H7 (cell line): ENCODE results near the gene AUTS2. TPM values are rescaled to one million over a fixed set of nuclear protein-coding genes. Genes with fewer than 3 reads are reported as not detected.

Experiments used
- DNase-seq: peaks from one replicate; pipeline ENCODE4 v3.0.0; 2012
- H3K27me3 ChIP-seq: 2 replicates; pipeline ENCODE4 v1.6.0; 2011; ENCODE audit warnings: mild to moderate bottlenecking, low read length; ENCODE audit not compliant: control insufficient read depth, insufficient read depth
- H3K36me3 ChIP-seq: replicated peaks from 2 replicates; pipeline ENCODE4 v1.5.1; 2011; ENCODE audit warnings: low read length; ENCODE audit not compliant: control insufficient read depth, insufficient read depth
- H3K4me3 ChIP-seq: 2 replicates; pipeline ENCODE4 v1.5.1; 2011; ENCODE audit warnings: low read depth, mild to moderate bottlenecking, control low read depth, low read length, moderate library complexity; ENCODE audit not compliant: insufficient read depth
- total RNA-seq: library from RNA; depleted of rRNA; stranded (reverse); fragments of >200 nt; shearing (Covaris generic); gene quantifications from 2 replicates; pipeline ENCODE4 v1.2.3, GENCODE V29; 2014

The AUTS2 gene
- total RNA-seq, 1 experiment from 2014 or later, result 16.1 TPM

DNA sequence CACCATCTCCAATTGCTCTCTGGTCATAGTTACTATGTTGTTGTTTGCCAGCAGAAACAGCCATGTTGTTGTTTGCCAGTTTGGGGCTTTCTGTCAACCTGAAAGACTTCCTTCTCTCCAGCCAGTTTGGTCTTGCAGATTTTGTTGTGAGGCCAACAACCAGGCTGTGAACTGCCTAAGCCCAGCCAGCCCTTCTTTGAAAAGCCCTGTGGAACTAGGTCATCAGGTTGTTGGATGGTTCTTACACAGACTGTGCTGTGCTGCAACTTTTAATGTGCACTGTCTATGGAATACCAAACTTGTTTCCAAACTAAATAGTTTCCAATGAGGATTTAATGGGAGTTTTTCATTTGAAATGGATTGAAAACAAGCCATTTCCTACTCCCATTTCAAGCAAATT is 940.9 kb downstream of the AUTS2 start:
- Histone ChIP-seq H3K4me3 (no peak overlapping the region), H3K36me3 (no peaks in the 10 kb centered on the region), H3K27me3 (no peaks in the 10 kb centered on the region)
- DNase-seq, result no peak

DNA sequence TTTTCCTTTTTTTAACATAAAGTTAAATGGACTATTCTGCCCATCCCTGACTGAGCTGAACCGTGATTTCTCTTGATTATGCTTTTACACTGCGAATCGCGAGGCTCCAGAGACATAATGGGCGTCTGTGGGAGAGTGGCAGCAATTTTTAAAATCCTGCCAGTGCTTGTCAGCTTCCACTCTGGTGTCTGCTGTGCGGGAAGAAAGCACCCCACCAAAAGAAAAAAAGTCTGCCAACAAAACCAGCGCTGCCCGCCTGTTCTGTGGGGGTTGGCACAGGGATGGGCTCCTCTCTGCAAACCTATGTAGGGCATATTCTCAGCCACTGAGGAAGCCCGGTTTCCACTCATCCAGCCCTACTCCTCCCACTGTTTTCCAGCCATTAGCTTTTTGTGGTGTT is 941.3 kb downstream of the AUTS2 start:
- DNase-seq, result no peak
- Histone ChIP-seq H3K36me3 (no peaks in the 10 kb centered on the region), H3K27me3 (no peaks in the 10 kb centered on the region)

DNA sequence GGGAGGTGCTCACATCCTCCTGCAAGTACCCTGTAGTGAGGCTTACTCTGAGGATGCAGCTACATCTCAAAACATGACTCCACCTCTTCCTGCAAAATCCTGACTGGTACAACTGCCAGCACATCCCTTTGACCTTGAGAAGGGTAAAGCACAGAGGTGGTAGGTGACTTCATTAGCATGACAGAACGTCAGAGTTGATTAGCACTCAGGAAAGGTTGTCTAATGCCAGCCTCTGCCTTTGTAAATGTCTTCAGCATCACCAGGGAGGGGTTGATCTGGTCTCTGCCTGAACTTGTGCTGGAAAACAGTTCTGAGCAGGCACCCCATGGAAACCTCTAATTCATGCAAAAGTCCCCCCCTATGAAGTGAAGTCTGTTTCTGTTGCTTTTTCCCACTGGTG is 942.4 kb downstream of the AUTS2 start:
- no peak for DNase-seq
- Histone ChIP-seq H3K27me3 (no peaks in the 10 kb centered on the region), H3K4me3 (no peak overlapping the region), H3K36me3 (no peaks in the 10 kb centered on the region)

More for the DNA sequence above, 941.3 kb downstream of the AUTS2 start:
- H3K4me3 ChIP-seq, result no peak overlapping the region

DNA sequence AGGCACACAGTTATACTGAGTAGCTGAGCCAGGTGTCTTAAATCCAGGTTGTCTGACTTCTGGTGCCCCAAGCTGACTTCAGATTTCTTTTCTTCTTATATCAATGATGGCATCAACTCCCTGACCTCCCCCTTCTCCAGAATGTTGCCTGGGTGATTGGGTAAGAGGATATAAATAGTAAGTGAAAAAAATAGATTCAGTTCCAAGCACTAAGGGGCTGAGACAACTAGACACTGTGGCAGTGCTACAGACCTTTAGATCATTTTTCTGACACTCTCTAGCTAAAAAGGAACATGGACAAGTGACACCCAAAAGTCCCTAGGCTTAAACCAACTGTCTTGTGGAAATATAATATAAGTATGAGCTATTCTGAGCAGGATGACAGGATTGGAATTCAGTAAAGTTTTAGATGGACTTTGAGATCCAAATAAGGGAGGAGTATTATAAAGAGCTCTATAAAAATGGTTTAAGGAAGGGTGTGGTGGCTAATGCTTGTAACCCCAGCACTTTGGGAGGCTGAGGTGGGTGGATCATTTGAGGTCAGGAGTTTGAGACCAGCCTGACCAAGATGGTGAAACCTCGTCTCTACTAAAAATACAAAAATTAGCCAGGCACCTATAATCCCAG is 944.6 kb downstream of the AUTS2 start:
- H3K36me3 ChIP-seq, result no peaks in the 10 kb centered on the region
- DNase-seq, result no peak
- no peaks in the 10 kb centered on the region for H3K27me3 ChIP-seq
- H3K4me3 ChIP-seq, result no peak overlapping the region

DNA sequence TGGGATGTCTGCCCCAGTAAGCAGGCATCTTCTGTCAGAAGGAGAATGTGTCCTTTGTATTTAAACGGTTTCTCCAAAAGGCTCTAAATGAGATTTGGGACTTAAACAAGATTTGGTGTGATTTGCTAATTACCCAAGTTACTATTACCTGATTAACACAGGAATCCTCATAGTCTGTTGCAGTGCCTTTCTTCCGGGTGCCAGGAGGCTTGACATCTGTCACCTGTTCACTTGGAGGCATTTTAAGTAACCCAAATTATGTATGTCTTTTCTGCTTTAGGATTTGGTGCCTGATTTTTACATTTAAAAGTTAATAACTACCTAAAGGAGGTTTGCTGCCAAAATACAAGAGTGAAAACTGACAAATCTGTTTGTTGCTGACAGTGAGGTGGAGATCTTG is 945.7 kb downstream of the AUTS2 start:
- H3K4me3 ChIP-seq, result no peak overlapping the region

DNA sequence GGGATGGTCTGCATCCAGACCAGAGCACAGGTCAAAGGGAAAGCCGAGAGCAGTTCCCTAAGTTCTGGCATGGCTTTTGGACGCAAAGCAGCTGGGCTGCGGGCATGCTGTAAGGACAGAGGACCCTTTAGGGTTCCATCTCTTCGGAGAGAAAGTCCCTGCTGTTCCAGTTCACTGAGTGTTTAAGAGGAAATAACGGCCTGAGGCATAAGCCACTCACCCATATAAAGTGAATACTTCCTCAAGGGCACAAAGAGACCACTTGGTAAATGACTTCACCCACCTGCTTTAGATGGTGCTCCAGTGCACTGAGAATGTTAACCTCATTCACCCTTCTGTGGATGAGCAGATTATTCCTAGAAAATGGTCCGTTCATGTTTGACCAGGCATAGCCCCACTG is 946.9 kb downstream of the AUTS2 start:
- H3K4me3 ChIP-seq, result no peak overlapping the region
- DNase-seq, result no peak
- no peaks in the 10 kb centered on the region for H3K36me3 ChIP-seq
- no peaks in the 10 kb centered on the region for H3K27me3 ChIP-seq

More for the DNA sequence above, 945.7 kb downstream of the AUTS2 start:
- no peaks in the 10 kb centered on the region for H3K36me3 ChIP-seq
- no peak for DNase-seq
- no peaks in the 10 kb centered on the region for H3K27me3 ChIP-seq

DNA sequence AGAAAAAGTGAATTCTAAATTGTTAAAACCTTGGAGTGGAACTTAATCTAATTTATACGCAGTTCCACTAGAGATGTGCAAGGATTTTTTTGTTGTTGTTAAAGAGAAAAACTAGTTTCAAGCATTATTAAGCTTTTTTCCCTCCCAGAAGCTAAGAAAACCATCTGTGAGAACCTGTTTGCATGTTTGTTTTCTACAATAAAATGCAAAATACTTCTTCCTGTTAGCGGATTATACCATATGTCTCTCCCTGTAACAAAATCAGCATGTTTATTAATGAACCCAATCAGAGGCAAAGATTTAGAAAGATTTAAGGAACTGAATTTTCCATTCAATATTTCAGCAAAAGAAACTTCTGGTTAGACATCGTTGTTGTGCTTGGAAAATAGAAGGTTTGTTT is 953.9 kb downstream of the AUTS2 start:
- no peak for DNase-seq
- Histone ChIP-seq H3K36me3 (no peaks in the 10 kb centered on the region), H3K4me3 (no peak overlapping the region), H3K27me3 (no peaks in the 10 kb centered on the region)

DNA sequence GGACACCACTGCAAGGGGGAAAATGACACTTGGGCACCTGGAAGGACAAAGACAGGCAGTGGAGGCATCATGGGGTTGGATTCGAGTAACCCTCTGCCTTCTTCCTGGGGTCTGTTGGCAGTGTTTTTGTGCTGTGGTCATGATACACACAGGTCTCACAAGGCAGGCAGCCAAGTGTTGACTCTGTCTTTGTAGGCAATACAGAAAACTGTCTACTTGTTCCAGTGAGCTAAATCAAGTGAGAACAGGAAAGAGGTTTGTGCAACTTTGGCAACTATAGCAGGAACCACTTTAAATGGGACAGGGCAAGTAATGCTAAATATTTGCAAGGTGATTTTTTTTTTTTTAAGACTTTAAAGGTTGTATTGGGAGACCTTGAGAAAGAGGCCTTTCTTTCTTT is 955.1 kb downstream of the AUTS2 start:
- H3K36me3 ChIP-seq, result no peaks in the 10 kb centered on the region
- DNase-seq, result no peak
- H3K27me3 ChIP-seq, result no peaks in the 10 kb centered on the region
- H3K4me3 ChIP-seq, result no peak overlapping the region

DNA sequence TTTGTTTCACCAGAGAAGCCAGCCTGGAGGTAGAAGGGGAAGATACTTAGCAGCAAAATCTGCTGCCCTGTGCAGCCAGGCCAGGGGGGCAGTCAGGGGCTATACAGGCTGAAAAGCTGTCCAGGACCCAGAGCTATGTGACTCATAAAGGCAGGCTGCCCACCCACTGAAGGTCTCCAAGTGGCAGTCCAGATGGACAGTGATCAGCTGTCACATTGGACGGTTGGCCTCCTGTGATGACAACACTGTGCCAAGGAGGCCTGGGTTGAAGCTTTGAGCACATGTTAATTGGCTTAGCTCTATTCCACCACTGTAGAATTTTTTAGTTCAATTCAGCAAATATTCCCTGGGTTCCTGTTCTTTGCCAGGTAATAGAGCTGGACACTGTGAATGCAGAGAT is 956.4 kb downstream of the AUTS2 start:
- Histone ChIP-seq H3K27me3 (no peaks in the 10 kb centered on the region), H3K36me3 (no peaks in the 10 kb centered on the region), H3K4me3 (no peak overlapping the region)
- no peak for DNase-seq

DNA sequence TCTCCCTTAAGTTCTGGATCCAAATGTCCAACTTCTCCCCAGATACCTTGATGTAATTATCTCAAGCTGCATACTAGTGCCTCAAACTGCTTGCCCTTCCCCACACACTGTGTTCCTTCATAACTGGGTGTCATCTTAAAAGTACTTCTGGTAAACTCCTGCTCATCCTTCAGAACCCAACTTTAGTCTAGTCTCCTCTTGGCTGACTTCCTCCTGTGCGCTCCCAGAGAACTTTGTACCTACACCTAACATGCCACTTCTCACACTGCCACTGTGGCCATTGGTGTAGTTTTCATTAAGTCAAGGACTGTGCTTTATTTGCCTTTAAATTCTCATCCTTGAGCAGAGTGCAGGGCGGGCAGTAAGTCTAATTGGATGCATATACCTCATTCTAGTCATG is 958.5 kb downstream of the AUTS2 start:
- Histone ChIP-seq H3K27me3 (no peaks in the 10 kb centered on the region), H3K36me3 (no peaks in the 10 kb centered on the region), H3K4me3 (no peak overlapping the region)
- no peak for DNase-seq

DNA sequence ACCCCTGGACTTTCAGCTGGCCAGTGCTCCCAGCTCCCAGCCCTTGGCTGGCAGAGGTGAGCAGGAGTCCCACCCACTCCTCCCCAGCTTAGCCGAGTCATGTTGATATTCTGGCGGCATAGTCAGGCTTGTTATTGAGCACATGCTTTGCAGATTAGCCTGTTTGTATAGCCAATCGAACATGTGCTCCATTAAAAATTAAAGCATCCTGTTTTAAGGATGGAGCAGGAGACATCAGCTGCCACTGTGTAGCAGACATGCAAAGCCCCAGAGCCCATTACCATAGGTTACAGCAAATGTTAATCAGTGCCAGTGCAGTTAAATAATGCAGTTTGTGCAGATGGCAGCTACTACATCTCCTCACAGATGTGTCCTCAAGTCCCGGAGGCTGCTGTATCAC is 959.1 kb downstream of the AUTS2 start:
- DNase-seq, result no peak
- H3K36me3 ChIP-seq, result no peaks in the 10 kb centered on the region
- no peaks in the 10 kb centered on the region for H3K27me3 ChIP-seq
- no peak overlapping the region for H3K4me3 ChIP-seq

DNA sequence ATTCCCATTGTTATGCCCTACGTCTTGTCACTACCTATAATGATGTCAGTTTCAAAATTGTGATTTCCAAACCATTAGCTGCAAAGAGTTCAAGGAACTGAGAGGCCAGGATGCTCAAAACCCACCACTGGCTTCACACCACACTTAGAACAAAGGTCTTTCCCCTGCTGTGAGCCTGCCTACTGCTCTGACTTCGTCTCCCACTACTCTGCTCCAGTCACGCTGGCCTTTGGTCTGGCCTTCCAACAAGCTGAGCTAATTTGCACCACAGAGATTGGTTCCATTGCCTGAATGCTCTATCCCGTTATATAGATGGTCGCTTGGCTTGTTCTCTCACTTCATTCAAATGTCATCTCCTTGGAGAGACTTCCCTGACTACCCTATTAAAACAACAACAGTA is 961.5 kb downstream of the AUTS2 start:
- no peak for DNase-seq
- Histone ChIP-seq H3K4me3 (no peak overlapping the region), H3K27me3 (no peaks in the 10 kb centered on the region), H3K36me3 (no peaks in the 10 kb centered on the region)

DNA sequence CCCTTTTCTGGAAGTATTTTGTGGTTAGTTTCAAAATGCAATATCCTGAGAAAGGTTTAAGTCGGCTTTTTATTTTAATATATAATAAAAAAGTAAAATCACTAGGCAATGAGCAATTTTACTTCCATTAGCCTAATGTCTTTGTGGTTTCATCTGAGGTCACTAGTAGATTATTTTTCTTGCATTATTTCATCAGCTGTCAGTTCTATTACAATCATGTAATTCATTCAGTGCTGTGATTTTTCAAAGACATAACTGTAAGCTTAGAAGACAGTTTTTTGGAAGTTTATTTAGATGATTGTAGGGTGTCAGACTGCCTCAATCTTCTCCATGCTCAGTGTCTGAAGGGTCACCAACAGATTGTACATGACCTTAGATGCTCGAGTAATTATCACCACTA is 965.7 kb downstream of the AUTS2 start:
- DNase-seq, result no peak
- H3K4me3 ChIP-seq, result no peak overlapping the region
- H3K27me3 ChIP-seq, result no peaks in the 10 kb centered on the region
- no peaks in the 10 kb centered on the region for H3K36me3 ChIP-seq

DNA sequence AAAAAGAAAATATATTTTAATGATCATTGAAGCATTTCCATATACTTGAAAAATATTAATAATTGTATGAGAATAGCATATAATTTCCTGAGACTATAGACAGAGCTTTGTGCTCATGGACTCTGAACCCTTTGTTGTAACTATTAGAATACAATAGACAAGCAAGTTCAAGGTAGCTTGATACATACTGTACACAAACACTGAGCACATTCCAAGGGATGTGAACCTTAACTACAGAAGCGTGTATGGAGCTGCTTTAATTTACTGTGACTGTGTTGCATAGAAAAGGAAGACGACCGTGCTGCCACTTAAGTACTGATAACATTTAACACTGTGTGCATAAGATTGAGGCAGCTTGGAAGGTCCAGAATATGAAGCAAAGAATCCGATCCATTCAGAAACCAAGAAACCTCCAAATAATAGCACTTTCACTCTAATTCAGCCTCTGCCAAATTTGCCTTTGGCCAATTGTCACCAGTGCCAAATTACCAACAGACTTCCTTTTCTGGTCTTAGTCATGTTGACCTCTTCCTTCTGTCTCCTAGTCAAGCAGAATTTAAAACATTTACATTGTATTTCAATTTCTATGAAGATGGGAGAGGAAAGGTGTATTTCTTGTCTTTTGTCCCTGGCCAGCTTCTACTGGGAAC is 967.6 kb downstream of the AUTS2 start:
- DNase-seq, result no peak
- Histone ChIP-seq H3K4me3 (no peak overlapping the region), H3K27me3 (no peaks in the 10 kb centered on the region; the same call in 1 of the 2 replicates), H3K36me3 (no peaks in the 10 kb centered on the region)

DNA sequence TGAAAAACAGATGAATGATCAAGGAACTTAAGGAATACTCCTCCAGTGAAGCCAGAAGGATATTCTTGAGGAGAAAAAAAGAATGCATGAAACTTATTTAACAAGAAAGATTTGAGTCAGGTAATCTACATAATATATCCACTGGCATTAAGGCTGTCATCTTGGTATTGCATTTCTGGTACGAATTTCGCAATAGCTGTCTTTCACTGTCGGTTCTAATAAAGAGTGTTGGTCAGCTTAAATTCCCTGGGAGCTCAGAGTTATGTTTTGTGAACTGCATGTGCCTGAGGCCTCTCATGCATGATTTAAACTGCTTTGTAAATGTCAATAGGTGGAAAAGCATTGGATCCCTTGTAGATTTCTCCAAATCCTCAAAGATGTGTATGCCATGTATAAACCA is 968.4 kb downstream of the AUTS2 start:
- no peak overlapping the region for H3K4me3 ChIP-seq
- H3K36me3 ChIP-seq, result no peaks in the 10 kb centered on the region
- no peaks in the 10 kb centered on the region; the same call in 1 of the 2 replicates for H3K27me3 ChIP-seq
- no peak for DNase-seq
